Natural killer cell (primary cell): ENCODE measurements around the gene NR2F6. TPM values are rescaled to one million over a fixed set of nuclear protein-coding genes. Genes with fewer than 3 reads are reported as not detected.

Experiments
- ATAC-seq, 3 donors: fragments of 150-1000 bp in 2 of 3; fragments of 200-7000 bp in 1 of 3; cut with Tn5 transposase; 1 replicate in 1 of 3; 2 replicates in 2 of 3; pipeline ENCODE4 v1.10.0; 2021; ENCODE audit warnings: mild to moderate bottlenecking in 2 of 3, moderate library complexity in 2 of 3
- DNase-seq, 2 donors: peaks; one replicate each; pipeline versions ENCODE4 v3.0.0 to v3.0.0-alpha.2; 2013 to 2021; ENCODE audit warnings: mixed read lengths in 1 of 2
- H3K27ac ChIP-seq: one replicate; pipeline ENCODE4 v1.5.1; 2013; ENCODE audit warnings: mild to moderate bottlenecking, low read length
- H3K27me3 ChIP-seq: one replicate; pipeline ENCODE4 v1.6.1; 2013; ENCODE audit warnings: low read length; ENCODE audit not compliant: control insufficient read depth, insufficient read depth
- H3K36me3 ChIP-seq: one replicate; pipeline ENCODE4 v1.6.1; 2013; ENCODE audit warnings: low read length; ENCODE audit not compliant: control insufficient read depth, insufficient read depth
- H3K4me1 ChIP-seq: one replicate; pipeline ENCODE4 v1.6.1; 2013; ENCODE audit warnings: low read length; ENCODE audit not compliant: control insufficient read depth, insufficient read depth
- H3K4me3 ChIP-seq: one replicate; pipeline ENCODE4 v1.5.1; 2013; ENCODE audit warnings: low read length
- H3K9me3 ChIP-seq: one replicate; pipeline ENCODE4 v1.6.1; 2013; ENCODE audit warnings: low read length; ENCODE audit not compliant: control insufficient read depth, insufficient read depth
- H3K27ac Mint-ChIP-seq, 2 donors: one replicate each; pipeline ENCODE4 v1.8.0; 2022; ENCODE audit warnings: mild to moderate bottlenecking in 2 of 2, mixed read lengths in 2 of 2, moderate library complexity in 1 of 2
- H3K27me3 Mint-ChIP-seq, 2 donors: one replicate each; pipeline ENCODE4 v1.8.0; 2022; ENCODE audit warnings: low read depth in 2 of 2, mixed read lengths in 2 of 2
- H3K36me3 Mint-ChIP-seq: one replicate; pipeline ENCODE4 v1.8.0; 2022; ENCODE audit warnings: mixed read lengths
- H3K4me1 Mint-ChIP-seq, 2 donors: one replicate each; pipeline ENCODE4 v1.8.0; 2022; ENCODE audit warnings: mixed read lengths in 2 of 2
- H3K4me3 Mint-ChIP-seq: one replicate; pipeline ENCODE4 v1.8.0; 2022; ENCODE audit warnings: mild to moderate bottlenecking, moderate library complexity, mixed read lengths
- H3K9me3 Mint-ChIP-seq, 2 donors: one replicate each; pipeline ENCODE4 v1.8.0; 2022; ENCODE audit warnings: mixed read lengths in 2 of 2
- CTCF ChIP-seq: fragments of 200-600 bp; IDR thresholded peaks from one replicate; pipeline ENCODE4 v1.8.0; 2022; ENCODE audit warnings: antibody characterized with exemption
- WGBS: methylation state at CpG from one replicate; pipeline ENCODE4 v1.1.7; 2013; ENCODE audit warnings: missing lambda C conversion rate; ENCODE audit not compliant: insufficient coverage; 5-methylcytosine and 5-hydroxymethylcytosine counted together
- intact Hi-C: fragments of 100-400 bp; cut with micrococcal nuclease; formaldehyde crosslinking; loops from one replicate; pipeline ENCODE4 v1.14.2; 2022
- total RNA-seq, 4 donors: library from RNA; stranded (reverse); fragments of 120-200 nt in 1 of 4; gene quantifications; one replicate each; pipeline versions ENCODE4 v1.2.3 to v1.2.4, GENCODE V29; 2013 to 2022

NR2F6 gene
- total RNA-seq, 3 donors from 2014 or later (not counting 1 experiment from before 2014, with no cell fraction given) = 1.3 to 4.2 (median 1.8) TPM

GRCh38 chr19:17263712-17264640 is 18.3 kb upstream of the NR2F6 start:
- no peak overlapping the region for H3K4me3 Mint-ChIP-seq
- no peak overlapping the region for H3K27ac ChIP-seq
- no peaks in the 10 kb centered on the region for H3K27me3 ChIP-seq
- H3K9me3 ChIP-seq = no peaks in the 10 kb centered on the region
- DNase-seq (no peak), ATAC-seq (no peak)
- 93% methylated on average over 23 of the region's 23 CpGs for WGBS
- no peak overlapping the region for H3K27ac Mint-ChIP-seq
- TF ChIP-seq CTCF = no peak
- no peaks in the 10 kb centered on the region for H3K9me3 Mint-ChIP-seq
- intact Hi-C loops = no loop called here
- peaks cover 27% of the 10 kb centered on the region for H3K4me1 ChIP-seq
- no peaks in the 10 kb centered on the region for H3K36me3 ChIP-seq
- H3K27me3 Mint-ChIP-seq = peaks cover 0 to 3% of the 10 kb centered on the region in 2 donors
- H3K36me3 Mint-ChIP-seq = no peaks in the 10 kb centered on the region
- H3K4me3 ChIP-seq = no peak overlapping the region
- H3K4me1 Mint-ChIP-seq = peaks cover 21 to 22% of the 10 kb centered on the region in 2 donors

DNA sequence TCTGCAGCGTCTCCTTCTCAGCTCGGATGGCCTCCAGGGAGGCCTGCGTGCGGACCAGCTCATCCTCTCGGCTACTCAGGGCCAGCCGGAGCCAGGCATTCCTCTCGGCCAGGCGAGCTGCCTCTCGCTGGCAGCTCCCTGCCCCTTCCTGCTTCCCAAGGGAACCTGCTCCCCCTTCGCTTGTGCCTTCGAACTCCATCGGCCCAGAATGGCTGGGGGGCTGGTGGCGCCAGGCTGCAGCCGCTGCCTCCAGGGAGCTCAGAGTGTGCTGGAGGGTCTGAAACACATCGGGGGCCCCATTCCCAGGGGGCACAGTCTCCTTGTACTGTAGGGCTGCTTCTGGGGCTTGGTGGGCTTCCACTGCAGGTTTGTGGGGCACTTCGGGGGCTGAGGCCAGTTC is 16.8 kb upstream of the NR2F6 start:
- no peak for ATAC-seq
- DNase-seq = no peak
- no peak overlapping the region for H3K4me3 ChIP-seq
- Mint-ChIP-seq H3K36me3 (no peaks in the 10 kb centered on the region), H3K4me1 (peaks cover 15 to 16% of the 10 kb centered on the region in 2 donors), H3K4me3 (no peak overlapping the region), H3K9me3 (no peaks in the 10 kb centered on the region), H3K27ac (no peak overlapping the region), H3K27me3 (peaks cover 0 to 3% of the 10 kb centered on the region in 2 donors)
- no peaks in the 10 kb centered on the region for H3K9me3 ChIP-seq
- no peaks in the 10 kb centered on the region for H3K36me3 ChIP-seq
- peaks cover 16% of the 10 kb centered on the region for H3K4me1 ChIP-seq
- no peaks in the 10 kb centered on the region for H3K27me3 ChIP-seq
- intact Hi-C loops = no loop called here
- H3K27ac ChIP-seq = no peak overlapping the region
- whole genome bisulfite sequencing = 92% methylated on average over 16 of the region's 16 CpGs
- no peak for TF ChIP-seq CTCF

DNA sequence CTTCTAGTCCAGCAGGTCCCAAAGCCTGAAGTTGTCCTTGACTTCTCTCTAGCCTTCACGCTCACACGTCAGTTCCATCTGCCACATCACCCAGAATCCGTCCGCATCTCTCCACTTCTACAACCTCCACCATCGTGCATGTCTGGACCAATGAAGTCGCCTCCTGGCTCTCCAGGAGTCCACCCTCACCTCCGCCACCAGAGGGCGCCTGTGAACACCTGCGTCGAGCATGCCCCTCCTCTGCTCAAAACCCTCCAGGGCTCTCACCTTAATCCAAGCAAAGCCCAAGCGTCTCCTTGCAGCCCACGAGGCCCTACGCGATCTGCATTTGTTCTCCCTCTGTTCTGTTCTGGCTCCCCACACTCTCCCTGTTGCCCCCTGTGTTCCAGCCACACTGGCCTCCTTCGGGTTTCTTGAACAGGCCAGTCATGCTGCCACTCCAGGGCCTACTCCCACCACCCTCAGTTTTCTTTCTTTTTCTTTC is 15.2 kb upstream of the NR2F6 start:
- Histone ChIP-seq H3K36me3 (no peaks in the 10 kb centered on the region), H3K4me3 (no peak overlapping the region), H3K9me3 (no peaks in the 10 kb centered on the region), H3K27me3 (no peaks in the 10 kb centered on the region), H3K27ac (no peak overlapping the region), H3K4me1 (peaks cover 6% of the 10 kb centered on the region)
- Mint-ChIP-seq H3K36me3 (no peaks in the 10 kb centered on the region), H3K4me3 (no peak overlapping the region), H3K9me3 (no peaks in the 10 kb centered on the region), H3K27me3 (peaks cover 0 to 3% of the 10 kb centered on the region in 2 donors), H3K27ac (no peak overlapping the region), H3K4me1 (peaks cover 6% of the 10 kb centered on the region in 2 donors)
- peak; percentile 85 for TF ChIP-seq CTCF
- 41% methylated on average over 15 of the region's 15 CpGs for WGBS
- intact Hi-C loops = no loop called here
- DNase-seq (peak; percentile 81 to 95), ATAC-seq (peak; percentile 95 to 100 (median 100))
